ENCODE measurements around the gene PODNL1. TPM values are rescaled to one million over a fixed set of nuclear protein-coding genes. Genes with fewer than 3 reads are reported as not detected.
"Not testable (repeated sequence)": the region's sequence is repeated elsewhere in the genome, so short reads cannot be mapped to it uniquely, and the experiment has no call there.

The PODNL1 gene
- total RNA-seq, 1 donor from 2014 or later: 5.2 TPM

- Histone ChIP-seq H3K4me1 (no peaks in the 10 kb centered on the region), H3K27me3 (no peaks in the 10 kb centered on the region), H3K4me3 (no peak overlapping the region), H3K27ac (no peak overlapping the region), H3K36me3 (peaks cover 0 to 56% of the 10 kb centered on the region in 2 donors), H3K9me3 (no peaks in the 10 kb centered on the region)
- intact Hi-C loops (cut with DNase I): no loop called here
- TF ChIP-seq POLR2AphosphoS5 (IDR thresholded peaks at IDR 0.05; ENCODE audit: insufficient read depth in 1 of 2, low read depth in 1 of 2) (no peak), CTCF (IDR thresholded peaks at IDR 0.05) (no peak), POLR2A (IDR thresholded peaks at IDR 0.05) (no peak)
- DNase-seq (ENCODE audit: extremely low spot score in 2 of 2): no peak
These were observed 30.2 kb upstream of the PODNL1 start for GRCh38 chr19:13968383-13968935.

GRCh38 chr19:13967206-13967605 lies 29.0 kb upstream of the PODNL1 start:
- DNase-seq (ENCODE audit: extremely low spot score in 2 of 2); H3K27me3 ChIP-seq; H3K4me3 ChIP-seq; intact Hi-C loops (cut with DNase I); H3K9me3 ChIP-seq; H3K4me1 ChIP-seq; H3K27ac ChIP-seq: not testable (repeated sequence)
- peaks cover 0 to 50% of the 10 kb centered on the region in 2 donors for H3K36me3 ChIP-seq

GRCh38 chr19:13966684-13967128 lies 28.5 kb upstream of the PODNL1 start:
- TF ChIP-seq POLR2AphosphoS5 (IDR thresholded peaks at IDR 0.05; ENCODE audit: insufficient read depth in 1 of 2, low read depth in 1 of 2) (no peak), CTCF (IDR thresholded peaks at IDR 0.05) (no peak), POLR2A (IDR thresholded peaks at IDR 0.05) (no peak)
- Histone ChIP-seq H3K36me3 (peaks cover 0 to 47% of the 10 kb centered on the region in 2 donors), H3K27me3 (no peaks in the 10 kb centered on the region), H3K4me3 (no peak overlapping the region), H3K27ac (no peak overlapping the region), H3K9me3 (no peaks in the 10 kb centered on the region), H3K4me1 (peaks cover 5% of the 10 kb centered on the region)
- DNase-seq (ENCODE audit: extremely low spot score in 2 of 2): no peak
- intact Hi-C loops (cut with DNase I): no loop called here

- intact Hi-C loops (cut with DNase I): no loop called here
- peaks cover 0 to 48% of the 10 kb centered on the region in 2 donors for H3K36me3 ChIP-seq
- TF ChIP-seq POLR2AphosphoS5 (IDR thresholded peaks at IDR 0.05; ENCODE audit: insufficient read depth in 1 of 2, low read depth in 1 of 2): no peak
- no peak for TF ChIP-seq CTCF (IDR thresholded peaks at IDR 0.05)
- TF ChIP-seq POLR2A (IDR thresholded peaks at IDR 0.05): no peak
These were observed 27.9 kb upstream of the PODNL1 start for GRCh38 chr19:13965926-13966683.

GRCh38 chr19:13965377-13965896 lies 27.2 kb upstream of the PODNL1 start:
- TF ChIP-seq POLR2A (IDR thresholded peaks at IDR 0.05): no peak
- TF ChIP-seq CTCF (IDR thresholded peaks at IDR 0.05): no peak
- no peak for TF ChIP-seq POLR2AphosphoS5 (IDR thresholded peaks at IDR 0.05; ENCODE audit: insufficient read depth in 1 of 2, low read depth in 1 of 2)
- Histone ChIP-seq H3K27ac (no peak overlapping the region), H3K27me3 (no peaks in the 10 kb centered on the region), H3K4me1 (peaks cover 5% of the 10 kb centered on the region), H3K36me3 (peaks cover 0 to 54% of the 10 kb centered on the region in 2 donors), H3K4me3 (no peak overlapping the region), H3K9me3 (no peaks in the 10 kb centered on the region)
- intact Hi-C loops (cut with DNase I): no loop called here
- no peak for DNase-seq (ENCODE audit: extremely low spot score in 2 of 2)

More at GRCh38 chr19:13965926-13966683, 27.9 kb upstream of the PODNL1 start:
- Histone ChIP-seq H3K27ac (no peak overlapping the region), H3K9me3 (no peaks in the 10 kb centered on the region), H3K4me1 (peaks cover 5% of the 10 kb centered on the region), H3K4me3 (no peak overlapping the region), H3K27me3 (no peaks in the 10 kb centered on the region)
- DNase-seq (ENCODE audit: extremely low spot score in 2 of 2): no peak
